H1 (cell line): ENCODE results near the gene NOL9. TPM values are rescaled to one million over a fixed set of nuclear protein-coding genes. Genes with fewer than 3 reads are reported as not detected.
A peak's percentile ranks its signal among the peaks of the same experiment; 100 is the strongest.

ENCODE experiments used
- CTCF ChIA-PET: fragments of 300-600 bp; sonication (Branson Sonifier 250); formaldehyde crosslinking; loops from one replicate; lab custom pipeline; 2021; ENCODE audit not compliant: partially characterized antibody; lab: Charles Lee
- POLR2A ChIA-PET: fragments of 300-600 bp; sonication (Branson Sonifier 250); formaldehyde crosslinking; loops from one replicate; lab custom pipeline; 2021; ENCODE audit warnings: inconsistent platforms; ENCODE audit not compliant: partially characterized antibody; lab: Charles Lee
- DNase-seq, 2 experiments: peaks; one replicate each; pipeline versions ENCODE4 v3.0.0 to v3.0.0-alpha.2; 2010 to 2022; ENCODE audit warnings: low spot score in 2 of 2, low read depth in 1 of 2, mixed read lengths in 1 of 2
- FAIRE-seq: peaks from 2 replicates; lab custom pipeline; 2011; peaks lifted over from hg19 to GRCh38; lab: Jason Lieb, UNC
- H2AFZ ChIP-seq: 2 replicates; pipeline ENCODE4 v1.8.1; 2012; ENCODE audit warnings: low read length, inconsistent platforms
- H2AK5ac ChIP-seq: 2 replicates; pipeline ENCODE4 v1.6.1; 2013; ENCODE audit warnings: low read depth, low read length
- H2BK120ac ChIP-seq: replicated peaks from 2 replicates; pipeline ENCODE3; 2013; ENCODE audit warnings: low read depth, low read length, inconsistent platforms
- H2BK12ac ChIP-seq: 2 replicates; pipeline ENCODE4 v1.6.1; 2013; ENCODE audit warnings: low read depth, low read length
- H2BK15ac ChIP-seq: 2 replicates; pipeline ENCODE4 v1.6.1; 2013; ENCODE audit warnings: low read length
- H2BK20ac ChIP-seq: 2 replicates; pipeline ENCODE4 v1.6.1; 2013; ENCODE audit warnings: low read length
- H2BK5ac ChIP-seq: 2 replicates; pipeline ENCODE4 v1.6.1; 2013; ENCODE audit warnings: low read depth, low read length
- H3K14ac ChIP-seq: 2 replicates; pipeline ENCODE4 v1.6.1; 2013; ENCODE audit warnings: inconsistent platforms; ENCODE audit not compliant: insufficient read length
- H3K18ac ChIP-seq: 2 replicates; pipeline ENCODE4 v1.6.1; 2013; ENCODE audit warnings: low read length; ENCODE audit errors: extremely low read depth
- H3K23ac ChIP-seq: 2 replicates; pipeline ENCODE4 v1.6.1; 2013; ENCODE audit warnings: inconsistent platforms; ENCODE audit not compliant: insufficient read length
- H3K23me2 ChIP-seq: 2 replicates; pipeline ENCODE4 v1.6.1; 2013; ENCODE audit warnings: low read depth, low read length
- H3K27ac ChIP-seq: 2 replicates; pipeline ENCODE4 v1.6.1; 2011; ENCODE audit warnings: low read depth, low read length, inconsistent platforms
- H3K27me3 ChIP-seq, 4 experiments: replicated peaks in 1 of 4; 1 replicate in 1 of 4; 2 replicates in 3 of 4; pipeline versions ENCODE4 v1.6.1 to v1.8.1; 2011 to 2013; ENCODE audit warnings: low read length in 3 of 4, mild to moderate bottlenecking in 3 of 4, inconsistent platforms in 2 of 4, mixed read lengths in 2 of 4, moderate library complexity in 1 of 4; ENCODE audit not compliant: control insufficient read depth in 3 of 4, insufficient read depth in 3 of 4; ENCODE audit errors: extremely low read depth in 1 of 4
- H3K36me3 ChIP-seq, 4 experiments: 2 replicates each; pipeline versions ENCODE4 v1.6.1 to v1.8.1; 2011 to 2013; ENCODE audit warnings: mild to moderate bottlenecking in 4 of 4, low read length in 3 of 4, moderate library complexity in 2 of 4, control low read depth in 1 of 4, inconsistent platforms in 1 of 4; ENCODE audit not compliant: insufficient read depth in 4 of 4, control insufficient read depth in 2 of 4
- H3K4ac ChIP-seq: replicated peaks from 2 replicates; pipeline ENCODE3; 2013; ENCODE audit warnings: low read length, low read depth, mixed read lengths, inconsistent platforms; ENCODE audit not compliant: insufficient read length
- H3K4me1 ChIP-seq, 4 experiments: replicated peaks in 1 of 4; 1 replicate in 1 of 4; 2 replicates in 3 of 4; pipeline versions ENCODE4 v1.6.1 to v1.8.1; 2011 to 2013; ENCODE audit warnings: low read length in 3 of 4, inconsistent platforms in 2 of 4, mixed read lengths in 1 of 4; ENCODE audit not compliant: insufficient read depth in 4 of 4, control insufficient read depth in 3 of 4
- H3K4me2 ChIP-seq, 2 experiments: 2 replicates each; pipeline versions ENCODE4 v1.6.1 to v1.8.1; 2011 to 2013; ENCODE audit warnings: low read depth in 2 of 2, low read length in 2 of 2, control low read depth in 1 of 2, inconsistent platforms in 1 of 2, mild to moderate bottlenecking in 1 of 2; ENCODE audit not compliant: insufficient read depth in 1 of 2
- H3K4me3 ChIP-seq, 4 experiments: fragments of 200-600, 300-600 bp in 1 of 4; sonication (generic), shearing (Covaris generic), sonication (Bioruptor Twin) in 1 of 4; 2 replicates each; pipeline versions ENCODE4 v1.5.1 to v1.8.1; 2011 to 2016; ENCODE audit warnings: low read length in 4 of 4, low read depth in 3 of 4, control low read depth in 2 of 4, inconsistent platforms in 2 of 4, mild to moderate bottlenecking in 2 of 4, mixed read lengths in 1 of 4, moderate library complexity in 1 of 4; ENCODE audit not compliant: insufficient read depth in 2 of 4; ENCODE audit errors: extremely low read depth in 1 of 4
- H3K56ac ChIP-seq: replicated peaks from 2 replicates; pipeline ENCODE3; 2013; ENCODE audit warnings: low read depth, mild to moderate bottlenecking, mixed read lengths, low read length, inconsistent platforms; ENCODE audit not compliant: insufficient read length
- H3K79me1 ChIP-seq: 2 replicates; pipeline ENCODE4 v1.6.1; 2013; ENCODE audit warnings: low read depth, low read length, control low read depth
- H3K79me2 ChIP-seq, 2 experiments: 2 replicates each; pipeline versions ENCODE4 v1.6.1 to v1.8.1; 2012 to 2013; ENCODE audit warnings: low read length in 2 of 2, mild to moderate bottlenecking in 2 of 2, inconsistent platforms in 1 of 2; ENCODE audit not compliant: insufficient read depth in 2 of 2, control insufficient read depth in 1 of 2
- H3K9ac ChIP-seq, 4 experiments: replicated peaks in 1 of 4; 1 replicate in 1 of 4; 2 replicates in 3 of 4; pipeline versions ENCODE4 v1.6.1 to v1.8.1; 2011 to 2013; ENCODE audit warnings: low read depth in 3 of 4, low read length in 3 of 4, control low read depth in 2 of 4, mild to moderate bottlenecking in 2 of 4, moderate library complexity in 2 of 4, inconsistent platforms in 1 of 4; ENCODE audit errors: extremely low read depth in 1 of 4
- H3K9me3 ChIP-seq, 2 experiments: 2 replicates each; pipeline versions ENCODE4 v1.6.1 to v1.8.1; 2012 to 2013; ENCODE audit warnings: mild to moderate bottlenecking in 2 of 2, moderate library complexity in 2 of 2, control low read depth in 1 of 2, inconsistent platforms in 1 of 2, low read depth in 1 of 2, low read length in 1 of 2, mixed read lengths in 1 of 2; ENCODE audit not compliant: insufficient read depth in 2 of 2
- H4K20me1 ChIP-seq, 2 experiments: replicated peaks in 1 of 2; 2 replicates each; pipeline versions ENCODE3 to v1.8.1; 2011 to 2013; ENCODE audit warnings: inconsistent platforms in 2 of 2, low read length in 2 of 2, mild to moderate bottlenecking in 1 of 2; ENCODE audit not compliant: insufficient read depth in 2 of 2, control insufficient read depth in 1 of 2
- H4K5ac ChIP-seq: 2 replicates; pipeline ENCODE4 v1.6.1; 2013; ENCODE audit warnings: low read length, low read depth, mixed read lengths, inconsistent platforms; ENCODE audit not compliant: insufficient read length
- H4K8ac ChIP-seq: 2 replicates; pipeline ENCODE4 v1.8.0; 2013; ENCODE audit warnings: mild to moderate bottlenecking, moderate library complexity, low read length, inconsistent platforms; ENCODE audit not compliant: insufficient read depth; ENCODE audit errors: extremely low read depth
- H4K91ac ChIP-seq: replicated peaks from 2 replicates; pipeline ENCODE3; 2013; ENCODE audit warnings: low read length, mixed read lengths, inconsistent platforms; ENCODE audit not compliant: insufficient read length
- BACH1 ChIP-seq: IDR thresholded peaks from 2 replicates; pipeline ENCODE4 v1.6.1; 2012; ENCODE audit warnings: low read length, improper control_type of control experiment
- CHD2 ChIP-seq: IDR thresholded peaks from 2 replicates; pipeline ENCODE4 v1.6.1; 2012; ENCODE audit warnings: low read length, improper control_type of control experiment
- NRF1 ChIP-seq: IDR thresholded peaks from 2 replicates; pipeline ENCODE4 v1.6.1; 2011; ENCODE audit warnings: mild to moderate bottlenecking, low read depth, low read length, improper control_type of control experiment
- PHF8 ChIP-seq: fragments of 200-600 bp; sonication (generic); conservative IDR thresholded peaks from 2 replicates; pipeline ENCODE4 v1.7.1; 2012; ENCODE audit warnings: low read depth, mild to moderate bottlenecking, inconsistent platforms, low read length, moderate library complexity
- WGBS, 2 experiments: shearing (Covaris generic) in 1 of 2; methylation state at CpG; one replicate each; pipeline versions ENCODE4 v1.1.6 to v1.1.7; 2013 to 2015; ENCODE audit warnings: low lambda C conversion rate in 2 of 2, mixed read lengths in 2 of 2, inconsistent platforms in 1 of 2, low coverage in 1 of 2, missing lambda C conversion rate in 1 of 2; ENCODE audit not compliant: insufficient replicate concordance in 2 of 2, insufficient coverage in 1 of 2, insufficient read length in 1 of 2; ENCODE audit errors: extremely low coverage in 1 of 2, missing lambda C conversion rate in 1 of 2; 5-methylcytosine and 5-hydroxymethylcytosine counted together
- polyA plus RNA-seq, 7 experiments: library from polyadenylated mRNA; depleted of rRNA in 3 of 7; stranded (reverse) in 5 of 7; unstranded in 2 of 7; fragments of >200 nt in 5 of 7; fragments of 200-250 nt in 2 of 7; gene quantifications; 1 replicate in 5 of 7; 2 replicates in 1 of 7; 4 replicates in 1 of 7; pipeline versions ENCODE4 v1.2.1 to v1.2.3, GENCODE V29; 2011 to 2013; ENCODE audit warnings: missing spikeins in 2 of 7, mixed read lengths in 2 of 7
- total RNA-seq: library from RNA; stranded (reverse); fragmentation: NEBNext Ultra II Directional; extraction: Animal tissue kit (Norgen Biotek cat#: 25700); gene quantifications from 2 replicates; pipeline ENCODE4 v1.2.1, GENCODE V29; 2021

NOL9 gene
- total and polyA plus RNA-seq, 2 of the 8 experiments (the other 6 are each of a cell fraction or from before 2014, with no cell fraction given): 17.1 to 38.1 TPM

- Histone ChIP-seq H3K23ac (no peak overlapping the region), H3K4me2 (no peak overlapping the region), H3K18ac (no peak overlapping the region), H2BK120ac (no peak overlapping the region), H2AK5ac (0 out of 2 replicates have a peak overlapping the region, but pooled peaks have one; percentile 53), H3K79me1 (no peaks in the 10 kb centered on the region), H3K9ac (no peak overlapping the region), H3K4me1 (no peaks in the 10 kb centered on the region; a peak in 3 of 7 replicates), H2BK5ac (no peak overlapping the region), H3K27ac (no peak overlapping the region), H3K23me2 (no peaks in the 10 kb centered on the region), H3K4me3 (no peak overlapping the region), H3K56ac (no peak overlapping the region), H3K36me3 (no peaks in the 10 kb centered on the region), H3K79me2 (no peaks in the 10 kb centered on the region), H2AFZ (no peak overlapping the region), H4K91ac (no peak overlapping the region), H2BK20ac (no peak overlapping the region), H3K9me3 (no peaks in the 10 kb centered on the region), H4K8ac (no peak overlapping the region; the same call in none of the 2 replicates), H4K5ac (no peak overlapping the region), H3K27me3 (no peaks in the 10 kb centered on the region), H2BK12ac (peak overlapping the region; percentile 33; the same call in 1 of the 2 replicates), H4K20me1 (no peaks in the 10 kb centered on the region), H3K4ac (no peak overlapping the region), H3K14ac (no peak overlapping the region), H2BK15ac (no peak overlapping the region)
- 91% methylated on average over 18 of the region's 19 CpGs; no CpG with 5 or more reads in 1 of the 2 experiments for WGBS, 2 experiments
- TF ChIP-seq BACH1 (no peak), CHD2 (no peak), NRF1 (no peak), PHF8 (no peak)
- FAIRE-seq: no peak
- DNase-seq: no peak
- CTCF ChIA-PET: interaction anchor here (0.7 to 4.2 kb wide), 10 partner anchors 9 to 97 kb away, joined by 3 to 19 read pairs (median 4); no protein-coding TSS in a partner anchor
- POLR2A ChIA-PET: interaction anchor here (1.2 to 2.3 kb wide), 3 partner anchors 11 to 21 kb away, joined by 3 to 7 read pairs (median 4); no protein-coding TSS in a partner anchor
These were observed 41.9 kb downstream of the NOL9 start for GRCh38 chr1:6512245-6512907.
